H9 (cell line): ENCODE data around the gene SLC12A5. TPM values are rescaled to one million over a fixed set of nuclear protein-coding genes. Genes with fewer than 3 reads are reported as not detected.

Experiments
- DNase-seq: peaks from one replicate; pipeline ENCODE4 v3.0.0-alpha.2; 2017
- H2AFZ ChIP-seq: one replicate; pipeline ENCODE4 v1.6.1; 2013; ENCODE audit warnings: mild to moderate bottlenecking, low read length, control low read depth, moderate library complexity
- H2AK5ac ChIP-seq: 2 replicates; pipeline ENCODE4 v1.6.1; 2013; ENCODE audit warnings: low read length, control low read depth, mixed read lengths; ENCODE audit not compliant: insufficient read length
- H2BK120ac ChIP-seq: one replicate; pipeline ENCODE4 v1.6.1; 2013; ENCODE audit warnings: low read depth, mild to moderate bottlenecking, low read length, control low read depth, inconsistent platforms; ENCODE audit not compliant: poor library complexity, severe bottlenecking
- H2BK12ac ChIP-seq: 2 replicates; pipeline ENCODE4 v1.6.1; 2013; ENCODE audit warnings: low read length, control low read depth, mixed read lengths, low read depth; ENCODE audit not compliant: insufficient read length
- H2BK15ac ChIP-seq: 2 replicates; pipeline ENCODE4 v1.6.1; 2013; ENCODE audit warnings: low read depth, low read length, control low read depth
- H2BK20ac ChIP-seq: one replicate; pipeline ENCODE4 v1.6.1; 2013; ENCODE audit warnings: low read depth, mild to moderate bottlenecking, low read length, control low read depth, inconsistent platforms; ENCODE audit not compliant: poor library complexity, severe bottlenecking
- H2BK5ac ChIP-seq: 2 replicates; pipeline ENCODE4 v1.6.1; 2013; ENCODE audit warnings: low read length, control low read depth, mixed read lengths; ENCODE audit not compliant: insufficient read length
- H3K14ac ChIP-seq: 2 replicates; pipeline ENCODE4 v1.6.1; 2013; ENCODE audit warnings: low read length, control low read depth; ENCODE audit not compliant: insufficient read depth
- H3K18ac ChIP-seq: 2 replicates; pipeline ENCODE4 v1.6.1; 2013; ENCODE audit warnings: low read depth, mild to moderate bottlenecking, mixed read lengths, low read length, control low read depth; ENCODE audit not compliant: insufficient read length
- H3K23ac ChIP-seq: 2 replicates; pipeline ENCODE4 v1.6.1; 2013; ENCODE audit warnings: low read length, control low read depth, mixed read lengths, low read depth; ENCODE audit not compliant: insufficient read length
- H3K23me2 ChIP-seq: 2 replicates; pipeline ENCODE4 v1.6.1; 2013; ENCODE audit warnings: low read depth, mild to moderate bottlenecking, mixed read lengths, low read length, control low read depth; ENCODE audit not compliant: insufficient read length, poor library complexity, severe bottlenecking
- H3K27ac ChIP-seq: 2 replicates; pipeline ENCODE4 v1.5.1; 2013; ENCODE audit warnings: low read length, control low read depth, mixed read lengths, low read depth; ENCODE audit not compliant: insufficient read length
- H3K27me3 ChIP-seq: 2 replicates; pipeline ENCODE4 v1.6.1; 2013; ENCODE audit warnings: low read length, control low read depth, inconsistent platforms; ENCODE audit not compliant: insufficient read depth
- H3K4ac ChIP-seq: 2 replicates; pipeline ENCODE4 v1.6.1; 2013; ENCODE audit warnings: low read depth, mild to moderate bottlenecking, control low read depth, inconsistent platforms, low read length, moderate library complexity
- H3K4me1 ChIP-seq: 2 replicates; pipeline ENCODE4 v1.6.1; 2013; ENCODE audit warnings: low read length, control low read depth, inconsistent platforms; ENCODE audit not compliant: insufficient read depth
- H3K4me2 ChIP-seq: 2 replicates; pipeline ENCODE4 v1.6.1; 2013; ENCODE audit warnings: low read length, control low read depth, mixed read lengths; ENCODE audit not compliant: insufficient read length, insufficient read depth
- H3K56ac ChIP-seq: 2 replicates; pipeline ENCODE4 v1.6.1; 2013; ENCODE audit warnings: low read depth, mild to moderate bottlenecking, mixed read lengths, low read length, control low read depth; ENCODE audit not compliant: insufficient read length
- H3K79me1 ChIP-seq: 2 replicates; pipeline ENCODE4 v1.6.1; 2013; ENCODE audit warnings: low read depth, mild to moderate bottlenecking, moderate library complexity, low read length, control low read depth, inconsistent platforms; ENCODE audit not compliant: insufficient read depth, poor library complexity, severe bottlenecking
- H3K79me2 ChIP-seq: 2 replicates; pipeline ENCODE4 v1.6.1; 2013; ENCODE audit warnings: low read length, control low read depth, inconsistent platforms; ENCODE audit not compliant: insufficient read depth
- H3K9ac ChIP-seq: 2 replicates; pipeline ENCODE4 v1.6.1; 2013; ENCODE audit warnings: low read length, control low read depth, mixed read lengths; ENCODE audit not compliant: insufficient read length; ENCODE audit errors: extremely low read depth
- H3K9me3 ChIP-seq: one replicate; pipeline ENCODE4 v1.6.1; 2013; ENCODE audit warnings: low read depth, low read length, inconsistent platforms; ENCODE audit not compliant: control insufficient read depth
- H3T11ph ChIP-seq: one replicate; pipeline ENCODE4 v1.6.1; 2013; ENCODE audit warnings: mild to moderate bottlenecking, low read length, control low read depth, inconsistent platforms
- H4K20me1 ChIP-seq: one replicate; pipeline ENCODE4 v1.6.1; 2013; ENCODE audit not compliant: control insufficient read depth, insufficient read length, insufficient read depth
- H4K5ac ChIP-seq: 2 replicates; pipeline ENCODE4 v1.6.1; 2013; ENCODE audit warnings: low read depth, mild to moderate bottlenecking, mixed read lengths, low read length, control low read depth; ENCODE audit not compliant: insufficient read length
- H4K8ac ChIP-seq: replicated peaks from 2 replicates; pipeline ENCODE4 v1.6.1; 2013; ENCODE audit warnings: low read length, control low read depth, mixed read lengths, low read depth; ENCODE audit not compliant: insufficient read length
- H4K91ac ChIP-seq: 2 replicates; pipeline ENCODE4 v1.6.1; 2013; ENCODE audit warnings: low read depth, mild to moderate bottlenecking, moderate library complexity, mixed read lengths, low read length, control low read depth; ENCODE audit not compliant: insufficient read length
- H3K27ac Mint-ChIP-seq, 3 experiments: 2 replicates in 2 of 3; 3 replicates in 1 of 3; pipeline ENCODE4 v1.8.0; 2020 to 2021; ENCODE audit warnings: mixed read lengths in 3 of 3, mild to moderate bottlenecking in 1 of 3, moderate library complexity in 1 of 3
- H3K27me3 Mint-ChIP-seq: 2 replicates; pipeline ENCODE4 v1.8.0; 2021; ENCODE audit warnings: low read depth, mild to moderate bottlenecking, moderate library complexity, mixed read lengths
- H3K36me3 Mint-ChIP-seq, 3 experiments: 2 replicates in 2 of 3; 3 replicates in 1 of 3; pipeline ENCODE4 v1.8.0; 2020 to 2021; ENCODE audit warnings: low read depth in 3 of 3, mixed read lengths in 3 of 3; ENCODE audit not compliant: insufficient read depth in 1 of 3
- H3K4me1 Mint-ChIP-seq, 2 experiments: 2 replicates each; pipeline ENCODE4 v1.8.0; 2020; ENCODE audit warnings: mixed read lengths in 2 of 2
- H3K4me3 Mint-ChIP-seq, 2 experiments: 2 replicates in 1 of 2; 3 replicates in 1 of 2; pipeline ENCODE4 v1.8.0; 2020 to 2021; ENCODE audit warnings: mild to moderate bottlenecking in 2 of 2, mixed read lengths in 2 of 2, moderate library complexity in 1 of 2
- H3K9me3 Mint-ChIP-seq, 2 experiments: 2 replicates in 1 of 2; 3 replicates in 1 of 2; pipeline ENCODE4 v1.8.0; 2020; ENCODE audit warnings: mild to moderate bottlenecking in 2 of 2, mixed read lengths in 2 of 2, moderate library complexity in 1 of 2
- WGBS: extraction: QIAGEN DNeasy Blood & Tissue Kit; methylation state at CpG from one replicate; pipeline ENCODE4 v1.1.7; 2013; ENCODE audit warnings: missing lambda C conversion rate, low lambda C conversion rate, mixed read lengths; ENCODE audit not compliant: insufficient read length; ENCODE audit errors: extremely low coverage; 5-methylcytosine and 5-hydroxymethylcytosine counted together
- total RNA-seq: library from RNA; stranded (reverse); gene quantifications from 2 replicates; pipeline ENCODE4 v1.2.1, GENCODE V29; 2021
- TF ChIP-seq, protein P1 (sequence below): fragments of 200-600 bp; sonication (generic); conservative IDR thresholded peaks from 3 replicates; pipeline ENCODE4 v1.8.0; 2021; ENCODE audit warnings: antibody characterized with exemption, mild to moderate bottlenecking

Gene SLC12A5
- total RNA-seq, 1 experiment from 2014 or later, result 8.7 TPM

DNA sequence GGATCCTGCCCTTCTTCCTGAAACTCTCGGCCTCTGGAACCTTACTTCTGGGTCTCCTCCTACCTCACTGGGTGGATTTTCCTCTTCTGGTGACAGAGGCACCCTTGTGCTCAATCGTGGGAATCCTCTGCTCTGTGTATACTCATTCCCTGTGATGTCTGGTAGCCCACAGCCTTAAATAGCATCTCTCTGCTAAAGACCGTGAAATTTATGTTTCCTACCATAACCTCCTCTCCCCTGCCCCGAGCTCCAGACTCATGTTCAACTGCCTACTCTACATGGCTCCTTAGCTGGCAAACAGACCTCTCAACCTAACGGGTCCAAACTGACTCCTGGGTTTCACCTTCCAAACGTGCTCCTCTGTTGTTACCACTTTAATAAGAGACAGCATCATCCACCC lies 10.4 kb upstream of the SLC12A5 start:
- Mint-ChIP-seq H3K27me3 (peaks cover 17% of the 10 kb centered on the region), H3K4me1 (peaks cover 17 to 26% of the 10 kb centered on the region in 2 experiments)
- WGBS, result no CpG with 5 or more reads among the region's 6 CpGs

More for the DNA sequence above, 10.4 kb upstream of the SLC12A5 start:
- Histone ChIP-seq H3K4me1 (peaks cover 4% of the 10 kb centered on the region; the same call in 1 of the 2 replicates), H4K91ac (no peak overlapping the region), H3K9me3 (no peaks in the 10 kb centered on the region), H2AK5ac (no peak overlapping the region), H3K9ac (no peak overlapping the region), H3K23me2 (peaks cover 12% of the 10 kb centered on the region), H3K79me2 (no peaks in the 10 kb centered on the region), H4K20me1 (no peaks in the 10 kb centered on the region), H3K4me2 (no peak overlapping the region), H3K18ac (no peak overlapping the region), H2BK15ac (no peak overlapping the region), H3K14ac (no peak overlapping the region), H4K5ac (no peak overlapping the region), H2BK120ac (no peak overlapping the region), H2BK12ac (no peak overlapping the region), H3K23ac (no peak overlapping the region), H3K56ac (no peak overlapping the region), H4K8ac (no peak overlapping the region), H2BK20ac (no peak overlapping the region), H3K79me1 (no peaks in the 10 kb centered on the region), H3K27me3 (peaks cover under 1% of the 10 kb centered on the region; the same call in 1 of the 2 replicates), H2BK5ac (no peak overlapping the region), H3T11ph (no peak overlapping the region), H3K27ac (no peak overlapping the region), H2AFZ (no peak overlapping the region), H3K4ac (no peak overlapping the region)
- Mint-ChIP-seq H3K9me3 (no peaks in the 10 kb centered on the region), H3K36me3 (peaks cover 0 to 4% (median 2%) of the 10 kb centered on the region in 3 experiments; a peak in 1 of 7 replicates), H3K4me3 (no peak overlapping the region), H3K27ac (no peak overlapping the region)
- DNase-seq, result no peak
- TF ChIP-seq, protein P1, sequence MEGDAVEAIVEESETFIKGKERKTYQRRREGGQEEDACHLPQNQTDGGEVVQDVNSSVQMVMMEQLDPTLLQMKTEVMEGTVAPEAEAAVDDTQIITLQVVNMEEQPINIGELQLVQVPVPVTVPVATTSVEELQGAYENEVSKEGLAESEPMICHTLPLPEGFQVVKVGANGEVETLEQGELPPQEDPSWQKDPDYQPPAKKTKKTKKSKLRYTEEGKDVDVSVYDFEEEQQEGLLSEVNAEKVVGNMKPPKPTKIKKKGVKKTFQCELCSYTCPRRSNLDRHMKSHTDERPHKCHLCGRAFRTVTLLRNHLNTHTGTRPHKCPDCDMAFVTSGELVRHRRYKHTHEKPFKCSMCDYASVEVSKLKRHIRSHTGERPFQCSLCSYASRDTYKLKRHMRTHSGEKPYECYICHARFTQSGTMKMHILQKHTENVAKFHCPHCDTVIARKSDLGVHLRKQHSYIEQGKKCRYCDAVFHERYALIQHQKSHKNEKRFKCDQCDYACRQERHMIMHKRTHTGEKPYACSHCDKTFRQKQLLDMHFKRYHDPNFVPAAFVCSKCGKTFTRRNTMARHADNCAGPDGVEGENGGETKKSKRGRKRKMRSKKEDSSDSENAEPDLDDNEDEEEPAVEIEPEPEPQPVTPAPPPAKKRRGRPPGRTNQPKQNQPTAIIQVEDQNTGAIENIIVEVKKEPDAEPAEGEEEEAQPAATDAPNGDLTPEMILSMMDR, result no peak
